Measurements from ENCODE around the gene GPALPP1.
"Not testable (repeated sequence)": the region's sequence is repeated elsewhere in the genome, so short reads cannot be mapped to it uniquely, and the experiment has no call there.

GPALPP1 gene

GRCh38 chr13:45007823-45008222, 18.5 kb downstream of the GPALPP1 start:
- no peak for DNase-seq

- DNase-seq: no peak
Measured at GRCh38 chr13:45011198-45011597, 21.9 kb downstream of the GPALPP1 start.

GRCh38 chr13:45015300-45015699, 26.0 kb downstream of the GPALPP1 start:
- DNase-seq: no peak

- DNase-seq: no peak
Measured at GRCh38 chr13:45016792-45017425, 27.6 kb downstream of the GPALPP1 start.

- not testable (repeated sequence) for DNase-seq
Measured at GRCh38 chr13:45019981-45020380, 30.6 kb downstream of the GPALPP1 start.

- no peak for DNase-seq
Measured at GRCh38 chr13:45021250-45021649, 31.9 kb downstream of the GPALPP1 start.

GRCh38 chr13:45024847-45025246, 35.5 kb downstream of the GPALPP1 start:
- no peak for DNase-seq

- no peak for DNase-seq
Measured at GRCh38 chr13:45034342-45034741, 45.0 kb downstream of the GPALPP1 start.

GRCh38 chr13:45036206-45036605, 46.9 kb downstream of the GPALPP1 start:
- no peak for DNase-seq

GRCh38 chr13:45040173-45040572, 50.8 kb downstream of the GPALPP1 start:
- no peak for DNase-seq

- DNase-seq: no peak
Measured at GRCh38 chr13:45040622-45041021, 51.3 kb downstream of the GPALPP1 start.

GRCh38 chr13:45042539-45042938, 53.2 kb downstream of the GPALPP1 start:
- no peak for DNase-seq

GRCh38 chr13:45046445-45046844, 57.1 kb downstream of the GPALPP1 start:
- no peak for DNase-seq

GRCh38 chr13:45047394-45048310, 58.3 kb downstream of the GPALPP1 start:
- peak; percentile 73 to 74 for DNase-seq

- no peak for DNase-seq
Measured at GRCh38 chr13:45048890-45049407, 59.6 kb downstream of the GPALPP1 start.

- DNase-seq: no peak
Measured at GRCh38 chr13:45049478-45049877, 60.1 kb downstream of the GPALPP1 start.

GRCh38 chr13:45051315-45051714, 62.0 kb downstream of the GPALPP1 start:
- no peak for DNase-seq

GRCh38 chr13:45055198-45055901, 66.0 kb downstream of the GPALPP1 start:
- DNase-seq: peak; percentile 41 to 46

GRCh38 chr13:45055902-45056648, 66.7 kb downstream of the GPALPP1 start:
- peak in 1 of 2 donors; percentile 22 for DNase-seq

GRCh38 chr13:45060062-45060461, 70.7 kb downstream of the GPALPP1 start:
- DNase-seq: no peak

- DNase-seq: no peak
Measured at GRCh38 chr13:45063261-45063860, 74.0 kb downstream of the GPALPP1 start.

GRCh38 chr13:45063889-45064288, 74.6 kb downstream of the GPALPP1 start:
- not testable (repeated sequence) for DNase-seq

Measured in stimulated activated CD4-positive, alpha-beta T cell treated with anti-CD3 and anti-CD28 coated beads, Interleukin-2, amount 100 ng/mL, for 48 hours (primary cell).